GM18909 (cell line): Measurements from ENCODE around the gene NOD2.

Experiments used
- ATAC-seq: cut with Tn5 transposase; IDR thresholded peaks from one replicate; pipeline ENCODE4 v1.9.1; 2021; ENCODE audit warnings: mild to moderate bottlenecking; ENCODE audit not compliant: unreplicated experiment, poor library complexity

The NOD2 gene

GRCh38 chr16:50740736-50741135 is 47.3 kb downstream of the NOD2 start:
- ATAC-seq, result no peak

- ATAC-seq, result no peak
Measured at GRCh38 chr16:50741225-50741780, 47.9 kb downstream of the NOD2 start.

GRCh38 chr16:50741781-50742575 is 48.6 kb downstream of the NOD2 start, which contains the start of gene CYLD:
CYLD (plus strand) TSS chr16:50742086; CDS start chr16:50749699, 7,613 bp downstream.
- ATAC-seq, result peak; percentile 94

- ATAC-seq, result no peak
Measured at GRCh38 chr16:50742576-50743200, 49.3 kb downstream of the NOD2 start.

- ATAC-seq, result no peak
Measured at GRCh38 chr16:50743581-50744225, 50.3 kb downstream of the NOD2 start.

- no peak for ATAC-seq
Measured at GRCh38 chr16:50744881-50745280, 51.5 kb downstream of the NOD2 start.

GRCh38 chr16:50745940-50746339 is 52.5 kb downstream of the NOD2 start:
- ATAC-seq, result no peak

GRCh38 chr16:50747207-50747956 is 54.0 kb downstream of the NOD2 start:
- peak; percentile 65 for ATAC-seq

- no peak for ATAC-seq
Measured at GRCh38 chr16:50751528-50751927, 58.1 kb downstream of the NOD2 start.

GRCh38 chr16:50752471-50753235 is 59.2 kb downstream of the NOD2 start:
- ATAC-seq, result no peak

- no peak for ATAC-seq
Measured at GRCh38 chr16:50756473-50756872, 63.1 kb downstream of the NOD2 start.

- ATAC-seq, result no peak
Measured at GRCh38 chr16:50761267-50761666, 67.9 kb downstream of the NOD2 start.

- no peak for ATAC-seq
Measured at GRCh38 chr16:50762241-50762640, 68.8 kb downstream of the NOD2 start.

- no peak for ATAC-seq
Measured at GRCh38 chr16:50763211-50763610, 69.8 kb downstream of the NOD2 start.

GRCh38 chr16:50765260-50765659 is 71.9 kb downstream of the NOD2 start:
- ATAC-seq, result no peak

GRCh38 chr16:50765861-50766260 is 72.5 kb downstream of the NOD2 start:
- ATAC-seq, result no peak

- no peak for ATAC-seq
Measured at GRCh38 chr16:50767197-50767596, 73.8 kb downstream of the NOD2 start.

- no peak for ATAC-seq
Measured at GRCh38 chr16:50771366-50771765, 78.0 kb downstream of the NOD2 start.

GRCh38 chr16:50774405-50774804 is 81.0 kb downstream of the NOD2 start:
- ATAC-seq, result no peak

- no peak for ATAC-seq
Measured at GRCh38 chr16:50774960-50775359, 81.6 kb downstream of the NOD2 start.
